ENCODE data around the gene BDP1. TPM values are rescaled to one million over a fixed set of nuclear protein-coding genes. Genes with fewer than 3 reads are reported as not detected.
"Not testable (repeated sequence)": the region's sequence is repeated elsewhere in the genome, so short reads cannot be mapped to it uniquely, and the experiment has no call there.

BDP1 gene
- total RNA-seq, 4 donors from 2014 or later: 30.9 to 69.1 (median 47.5) TPM

DNA sequence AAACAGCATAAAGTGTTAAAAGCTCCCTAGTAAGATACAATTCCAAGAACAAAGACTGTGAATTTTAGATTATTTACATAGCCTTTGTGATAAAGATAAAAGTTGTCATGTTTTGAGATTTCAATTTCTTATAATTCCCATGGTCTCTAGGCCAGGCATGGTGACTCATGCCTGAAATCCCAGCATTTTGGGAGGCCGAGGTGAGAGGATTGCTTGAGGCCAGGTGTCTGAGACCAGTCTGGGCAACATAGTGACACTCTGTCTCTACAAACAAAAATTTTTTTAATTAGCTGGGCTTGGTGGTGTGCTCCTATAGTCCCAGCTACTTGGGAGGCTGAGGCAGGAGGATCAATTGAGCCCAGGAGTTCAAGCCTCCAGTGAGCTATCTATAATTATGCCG lies 48.1 kb downstream of the BDP1 start:
- H3K27ac ChIP-seq: no peak overlapping the region
- no peaks in the 10 kb centered on the region for H3K4me1 ChIP-seq
- peaks cover 0 to 76% (median 34%) of the 10 kb centered on the region in 4 donors for H3K36me3 ChIP-seq
- 83 to 100% methylated on average over 1 to 2 of the region's 2 CpGs for WGBS, 2 donors (ENCODE audit: low coverage in 1 of 2)
- H3K4me3 ChIP-seq: no peak overlapping the region
- H3K27me3 ChIP-seq: no peaks in the 10 kb centered on the region
- no peaks in the 10 kb centered on the region for H3K9me3 ChIP-seq
- intact Hi-C loops (cut with DNase I; ENCODE audit: low total_unique reads) (no loop called here), in situ Hi-C loops (cut with MboI; ENCODE audit: low pct_ligation_motif_present in 1 of 4, low pct_unique_long_range_greater_than_20kb in 1 of 4, low sequenced_read_pairs in 3 of 4) (no loop called here)
- no peak for DNase-seq
- TF ChIP-seq EP300 (IDR thresholded peaks at IDR 0.05; ENCODE audit: low read depth): no peak
- no peak for TF ChIP-seq POLR2A (IDR thresholded peaks at IDR 0.05)
- TF ChIP-seq, protein P1, sequence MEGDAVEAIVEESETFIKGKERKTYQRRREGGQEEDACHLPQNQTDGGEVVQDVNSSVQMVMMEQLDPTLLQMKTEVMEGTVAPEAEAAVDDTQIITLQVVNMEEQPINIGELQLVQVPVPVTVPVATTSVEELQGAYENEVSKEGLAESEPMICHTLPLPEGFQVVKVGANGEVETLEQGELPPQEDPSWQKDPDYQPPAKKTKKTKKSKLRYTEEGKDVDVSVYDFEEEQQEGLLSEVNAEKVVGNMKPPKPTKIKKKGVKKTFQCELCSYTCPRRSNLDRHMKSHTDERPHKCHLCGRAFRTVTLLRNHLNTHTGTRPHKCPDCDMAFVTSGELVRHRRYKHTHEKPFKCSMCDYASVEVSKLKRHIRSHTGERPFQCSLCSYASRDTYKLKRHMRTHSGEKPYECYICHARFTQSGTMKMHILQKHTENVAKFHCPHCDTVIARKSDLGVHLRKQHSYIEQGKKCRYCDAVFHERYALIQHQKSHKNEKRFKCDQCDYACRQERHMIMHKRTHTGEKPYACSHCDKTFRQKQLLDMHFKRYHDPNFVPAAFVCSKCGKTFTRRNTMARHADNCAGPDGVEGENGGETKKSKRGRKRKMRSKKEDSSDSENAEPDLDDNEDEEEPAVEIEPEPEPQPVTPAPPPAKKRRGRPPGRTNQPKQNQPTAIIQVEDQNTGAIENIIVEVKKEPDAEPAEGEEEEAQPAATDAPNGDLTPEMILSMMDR (IDR thresholded peaks at IDR 0.05): no peak
- no peak for TF ChIP-seq POLR2AphosphoS5 (IDR thresholded peaks at IDR 0.05)

DNA sequence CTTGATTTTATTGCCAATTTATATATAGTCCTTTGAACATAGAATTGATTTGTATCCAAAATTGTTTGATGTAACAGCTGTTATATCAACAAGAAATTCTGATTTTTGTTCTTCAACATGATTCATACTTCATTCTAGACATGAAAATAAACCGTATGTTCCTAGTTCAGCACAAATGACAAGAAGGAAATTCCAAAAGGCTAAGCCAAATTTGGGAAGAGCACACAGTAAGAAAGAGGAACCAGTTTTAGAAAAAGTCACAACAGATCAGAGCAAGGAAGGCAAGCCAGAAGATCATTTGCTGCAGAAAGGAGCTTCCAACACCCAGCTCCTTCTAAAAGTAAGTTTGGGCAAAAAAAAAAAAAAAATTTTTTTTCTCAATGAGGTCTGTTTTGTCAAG lies 66.7 kb downstream of the BDP1 start:
- Histone ChIP-seq H3K4me3 (no peak overlapping the region), H3K36me3 (peaks cover 0 to 62% (median 29%) of the 10 kb centered on the region in 4 donors), H3K27ac (no peak overlapping the region), H3K4me1 (no peaks in the 10 kb centered on the region), H3K27me3 (no peaks in the 10 kb centered on the region), H3K9me3 (no peaks in the 10 kb centered on the region)
- no peak for TF ChIP-seq POLR2A (IDR thresholded peaks at IDR 0.05)
- TF ChIP-seq POLR2AphosphoS5 (IDR thresholded peaks at IDR 0.05): no peak
- TF ChIP-seq EP300 (IDR thresholded peaks at IDR 0.05; ENCODE audit: low read depth): no peak
- TF ChIP-seq, protein P1 (IDR thresholded peaks at IDR 0.05): no peak
- intact Hi-C loops (cut with DNase I; ENCODE audit: low total_unique reads) (loop anchor here (10.0 kb wide), 1 partner anchor 133 kb away; no protein-coding TSS in a partner anchor), in situ Hi-C loops (cut with MboI; ENCODE audit: low pct_ligation_motif_present in 1 of 4, low pct_unique_long_range_greater_than_20kb in 1 of 4, low sequenced_read_pairs in 3 of 4) (no loop called here)
- WGBS, 2 donors (ENCODE audit: low coverage in 1 of 2): 46 to 88% methylated on average over 1 of the region's 1 CpG
- no peak for DNase-seq

DNA sequence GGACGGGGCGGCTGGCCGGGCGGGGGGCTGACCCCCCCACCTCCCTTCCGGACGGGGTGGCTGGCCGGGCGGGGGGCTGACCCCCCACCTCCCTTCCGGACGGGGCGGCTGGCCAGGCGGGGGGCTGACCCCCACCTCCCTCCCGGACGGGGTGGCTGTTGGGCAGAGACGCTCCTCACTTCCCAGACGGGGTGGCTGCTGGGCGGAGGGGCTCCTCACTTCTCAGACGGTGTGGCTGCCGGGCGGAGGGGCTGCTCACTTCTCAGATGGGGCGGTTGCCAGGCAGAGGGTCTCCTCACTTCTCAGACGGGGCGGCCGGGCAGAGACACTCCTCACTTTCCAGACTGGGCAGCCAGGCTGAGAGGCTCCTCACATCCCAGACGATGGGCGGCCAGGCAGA lies 70.2 kb downstream of the BDP1 start:
- H3K9me3 ChIP-seq; in situ Hi-C loops (cut with MboI; ENCODE audit: low pct_ligation_motif_present in 1 of 4, low pct_unique_long_range_greater_than_20kb in 1 of 4, low sequenced_read_pairs in 3 of 4); H3K4me1 ChIP-seq; H3K27me3 ChIP-seq; H3K27ac ChIP-seq; H3K4me3 ChIP-seq; DNase-seq: not testable (repeated sequence)
- peaks cover 0 to 35% (median 12%) of the 10 kb centered on the region in 4 donors for H3K36me3 ChIP-seq
- intact Hi-C loops (cut with DNase I; ENCODE audit: low total_unique reads): loop anchor here (10.0 kb wide), 1 partner anchor 129 kb away; no protein-coding TSS in a partner anchor
- WGBS, 2 donors (ENCODE audit: low coverage in 1 of 2): 99% methylated on average over 10 of the region's 26 CpGs; no CpG with 5 or more reads in 1 of the 2 donors

DNA sequence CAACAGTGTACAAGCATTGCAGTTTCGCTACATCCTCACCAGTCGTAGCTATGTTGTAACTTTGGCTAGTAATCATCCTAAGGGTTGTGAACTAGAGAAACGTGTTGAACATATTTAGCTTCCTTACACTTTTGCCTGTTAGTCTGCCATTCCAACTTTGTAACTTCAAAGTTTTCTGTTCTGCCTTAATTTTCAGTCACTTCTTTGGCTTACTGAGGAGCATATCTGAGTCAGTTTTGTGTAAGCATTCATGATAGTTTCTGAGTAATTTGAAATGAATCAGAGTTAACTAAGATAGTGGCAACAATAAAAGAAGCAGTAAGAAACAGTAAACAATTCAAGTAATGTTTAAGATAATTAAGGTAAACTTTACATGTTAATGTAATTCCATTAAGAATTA lies 72.8 kb downstream of the BDP1 start:
- 82 to 85% methylated on average over 3 of the region's 3 CpGs for WGBS, 2 donors (ENCODE audit: low coverage in 1 of 2)
- intact Hi-C loops (cut with DNase I; ENCODE audit: low total_unique reads): loop anchor here (10.0 kb wide), 1 partner anchor 127 kb away; no protein-coding TSS in a partner anchor
- H3K27me3 ChIP-seq: no peaks in the 10 kb centered on the region

More for the DNA sequence above, 72.8 kb downstream of the BDP1 start:
- no peaks in the 10 kb centered on the region for H3K4me1 ChIP-seq
- H3K9me3 ChIP-seq: no peaks in the 10 kb centered on the region
- no peak for DNase-seq
- peaks cover 0 to 27% (median 6%) of the 10 kb centered on the region in 4 donors for H3K36me3 ChIP-seq
- H3K27ac ChIP-seq: no peak overlapping the region
- in situ Hi-C loops (cut with MboI; ENCODE audit: low pct_ligation_motif_present in 1 of 4, low pct_unique_long_range_greater_than_20kb in 1 of 4, low sequenced_read_pairs in 3 of 4): no loop called here
- TF ChIP-seq POLR2A (IDR thresholded peaks at IDR 0.05) (no peak), EP300 (IDR thresholded peaks at IDR 0.05; ENCODE audit: low read depth) (no peak), POLR2AphosphoS5 (IDR thresholded peaks at IDR 0.05) (no peak)
- TF ChIP-seq, protein P1 (IDR thresholded peaks at IDR 0.05): no peak
- no peak overlapping the region for H3K4me3 ChIP-seq
